SHP77 treated with DMSO at 0.1 percent for 48 hours (cell line): ENCODE measurements around the gene KLHL3.

Source experiments
- DNase-seq: peaks from one replicate; lab custom pipeline; 2025; lab: John Stamatoyannopoulos, UW

The KLHL3 gene

DNA sequence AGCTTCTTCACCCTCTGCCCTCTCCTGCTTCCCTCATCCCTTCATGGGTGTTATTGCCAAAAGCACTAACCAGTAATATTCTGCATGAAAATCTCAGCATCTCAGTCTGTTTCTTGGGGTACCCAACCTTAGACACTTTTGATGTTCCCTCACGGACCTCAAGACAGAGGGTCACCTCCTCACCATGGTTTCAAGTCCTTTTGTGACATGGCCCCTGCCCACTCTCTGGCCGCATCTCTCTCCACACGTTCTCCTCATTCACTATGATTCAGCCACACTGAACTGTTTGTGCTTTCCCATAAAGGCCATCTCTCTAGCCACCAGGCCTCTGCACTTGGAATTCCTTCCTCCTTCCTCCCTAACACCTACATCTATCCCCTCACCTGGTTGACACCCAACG lies 125.3 kb downstream of the KLHL3 start:
- DNase-seq, result no peak

DNA sequence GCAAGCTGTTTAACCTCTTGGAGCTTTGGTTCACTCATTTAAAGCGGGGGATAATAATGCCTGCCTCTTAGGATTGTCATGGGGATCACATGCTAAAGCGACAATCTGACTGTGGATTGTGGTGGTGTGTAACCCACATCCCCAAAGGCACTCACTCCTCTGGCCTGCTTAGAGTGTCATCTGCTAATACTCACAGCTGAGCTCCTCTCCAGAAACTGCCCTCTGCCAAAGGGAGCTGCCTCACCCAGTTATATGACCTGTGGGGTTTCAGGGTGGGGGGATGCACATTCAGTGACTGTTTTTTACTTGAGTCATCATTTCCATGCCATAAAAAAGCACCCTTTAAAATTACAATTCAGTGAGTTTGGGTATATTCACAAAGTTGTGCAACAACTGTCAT lies 126.8 kb downstream of the KLHL3 start:
- no peak for DNase-seq

DNA sequence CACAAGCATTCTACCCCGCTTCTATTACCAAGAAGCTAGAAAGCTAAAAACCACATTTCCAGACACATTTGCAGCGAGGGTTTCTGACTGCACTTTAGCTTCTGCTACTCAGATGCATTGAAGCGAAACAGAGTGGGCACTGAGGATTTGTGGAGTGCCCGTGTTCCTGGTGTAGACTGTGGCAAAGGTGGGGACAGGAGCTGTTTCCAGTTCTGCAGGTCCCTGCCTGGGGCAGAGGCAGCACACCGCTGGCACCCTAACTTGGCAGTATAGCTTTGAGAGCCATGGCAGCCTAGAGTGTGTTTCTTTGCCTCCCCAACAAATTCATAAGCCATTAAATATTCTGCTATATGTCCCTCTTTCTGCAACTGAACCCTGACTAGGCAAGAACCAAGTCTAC lies 128.1 kb downstream of the KLHL3 start:
- DNase-seq, result no peak

DNA sequence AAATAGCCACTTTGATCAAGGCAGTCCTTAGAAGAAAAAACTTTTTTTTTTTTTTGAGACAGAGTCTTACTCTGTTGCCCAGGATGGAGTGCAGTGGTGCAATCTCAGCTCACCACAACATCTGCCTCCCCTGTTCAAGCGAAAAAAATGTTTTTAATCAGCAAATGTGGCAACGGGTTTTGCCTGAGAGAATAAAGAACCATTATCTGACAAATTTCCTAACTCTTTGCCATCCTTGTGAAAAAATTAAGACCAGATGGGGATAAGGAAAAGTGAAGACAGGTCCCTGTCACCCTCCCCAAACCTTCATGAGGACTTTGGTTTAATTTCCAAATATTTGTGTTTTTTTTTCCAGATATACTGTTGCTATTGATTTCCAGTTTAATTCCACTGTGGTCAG lies 129.5 kb downstream of the KLHL3 start:
- DNase-seq, result no peak

DNA sequence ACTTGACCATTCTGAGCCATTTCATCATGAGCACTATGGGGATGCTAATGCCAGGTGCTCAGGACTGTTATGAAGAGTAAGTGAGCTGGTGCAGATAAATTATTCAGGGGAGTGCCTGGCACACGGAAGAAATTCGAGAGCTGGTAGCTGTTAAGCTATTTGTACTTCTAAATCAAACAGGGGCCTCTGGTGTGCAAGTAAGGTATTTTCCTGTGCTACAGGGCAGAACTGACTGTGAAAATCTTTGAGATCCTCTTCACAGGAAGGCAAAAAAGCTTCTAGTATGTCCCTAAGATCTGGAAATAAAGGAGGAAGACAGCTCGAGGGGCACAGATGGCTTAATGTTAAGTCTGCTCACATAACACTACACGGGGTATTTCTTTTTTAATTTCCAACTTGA lies 130.5 kb downstream of the KLHL3 start:
- DNase-seq, result no peak

DNA sequence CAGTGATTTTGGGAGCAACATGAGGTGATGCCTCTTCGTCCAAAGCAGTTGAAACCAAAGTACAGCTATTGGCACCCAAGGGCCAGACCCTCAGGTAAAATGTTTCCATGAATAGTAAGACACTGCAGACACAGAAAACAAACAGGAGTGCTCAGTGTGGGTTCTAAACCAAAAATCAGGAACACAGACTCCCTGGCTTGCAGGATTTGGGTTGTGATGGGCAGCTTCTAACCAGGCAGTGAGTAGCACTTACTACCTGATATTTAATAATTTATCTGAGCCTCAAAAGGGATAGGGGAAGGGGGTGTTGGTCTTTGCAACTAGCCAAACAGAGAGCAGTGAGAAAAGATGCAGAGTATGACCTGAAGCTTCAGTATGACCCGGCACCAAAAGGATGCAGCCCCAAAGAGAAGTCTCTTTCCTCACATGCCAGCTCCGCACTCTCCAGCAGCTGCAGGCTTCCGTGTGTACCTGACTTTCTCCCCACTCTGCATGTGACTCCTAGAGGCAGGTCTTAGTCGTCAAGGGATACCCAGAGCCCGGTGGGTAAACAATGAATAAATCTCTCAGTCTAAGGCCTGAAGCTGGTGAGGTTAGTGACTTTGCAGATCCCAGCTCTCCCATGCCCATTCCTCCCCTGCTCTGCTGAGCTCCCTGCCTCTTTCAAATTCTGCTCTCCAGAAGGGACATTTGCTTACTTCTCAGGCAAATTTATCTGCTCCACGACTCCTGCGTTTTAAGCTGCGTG lies 131.4 kb downstream of the KLHL3 start:
- peak; percentile 6 for DNase-seq

DNA sequence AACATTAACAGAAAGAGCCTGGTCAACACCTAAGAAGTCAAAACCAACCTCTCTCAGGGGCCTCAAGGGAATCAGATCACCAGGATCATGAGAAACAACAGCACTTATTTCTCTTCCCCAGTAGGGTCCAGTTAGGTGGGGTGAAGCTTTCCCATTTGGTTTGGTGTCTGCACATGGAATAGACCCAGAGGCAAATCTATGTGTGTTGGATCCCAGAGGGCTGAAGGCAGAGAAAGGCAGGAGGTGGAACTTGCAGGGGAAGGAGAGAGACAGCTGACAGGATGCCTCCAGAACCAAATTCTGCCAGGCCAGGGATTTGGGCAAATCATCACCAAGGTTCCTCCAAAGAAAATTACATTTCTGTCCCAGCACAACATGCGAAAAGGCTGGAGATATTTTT lies 132.0 kb downstream of the KLHL3 start:
- DNase-seq, result no peak

DNA sequence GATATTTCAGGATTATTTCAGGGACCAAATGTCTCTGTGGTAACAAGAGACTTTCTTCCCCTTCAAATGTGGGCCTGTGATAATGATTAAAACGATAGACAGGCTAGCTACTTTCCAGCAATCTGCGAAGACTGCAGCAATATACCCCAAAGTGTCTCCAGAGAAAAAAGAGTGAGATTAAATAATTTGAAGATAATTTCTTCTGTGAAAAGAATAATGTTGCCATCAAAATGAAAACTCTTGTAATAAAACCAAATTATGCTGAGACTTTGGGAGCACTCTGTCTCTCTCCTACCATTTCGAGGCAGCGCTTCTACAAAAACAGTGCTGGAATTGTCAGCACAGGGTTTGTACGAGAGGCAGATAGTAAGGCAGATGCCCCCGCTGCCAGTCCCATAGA lies 132.5 kb downstream of the KLHL3 start:
- DNase-seq, result no peak

DNA sequence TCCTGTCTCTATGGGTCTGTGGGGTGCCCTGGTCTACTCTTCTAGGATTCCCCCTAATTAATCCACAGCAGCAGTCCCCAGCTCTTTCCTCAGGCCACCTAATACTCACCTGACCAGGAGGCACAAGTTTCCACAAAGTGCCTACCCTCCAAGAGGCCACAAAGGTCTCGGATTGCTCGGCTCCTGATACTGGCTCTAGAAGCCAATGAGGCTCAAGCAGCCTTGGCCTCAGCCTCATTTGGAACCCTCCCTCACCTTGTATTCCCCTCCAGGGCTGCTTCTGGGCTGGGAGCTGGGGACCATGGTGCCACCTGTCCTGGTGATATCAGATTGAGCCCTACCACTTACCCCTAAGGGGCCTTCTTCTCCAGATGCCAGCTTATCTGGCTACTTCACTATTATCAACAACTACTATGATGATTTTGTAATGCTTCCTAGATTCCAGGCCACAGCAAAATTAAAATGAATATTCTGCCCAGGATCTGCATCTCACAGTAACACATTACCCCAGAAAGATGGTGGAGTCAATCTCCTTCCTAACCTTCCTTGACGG lies 133.1 kb downstream of the KLHL3 start:
- no peak for DNase-seq

DNA sequence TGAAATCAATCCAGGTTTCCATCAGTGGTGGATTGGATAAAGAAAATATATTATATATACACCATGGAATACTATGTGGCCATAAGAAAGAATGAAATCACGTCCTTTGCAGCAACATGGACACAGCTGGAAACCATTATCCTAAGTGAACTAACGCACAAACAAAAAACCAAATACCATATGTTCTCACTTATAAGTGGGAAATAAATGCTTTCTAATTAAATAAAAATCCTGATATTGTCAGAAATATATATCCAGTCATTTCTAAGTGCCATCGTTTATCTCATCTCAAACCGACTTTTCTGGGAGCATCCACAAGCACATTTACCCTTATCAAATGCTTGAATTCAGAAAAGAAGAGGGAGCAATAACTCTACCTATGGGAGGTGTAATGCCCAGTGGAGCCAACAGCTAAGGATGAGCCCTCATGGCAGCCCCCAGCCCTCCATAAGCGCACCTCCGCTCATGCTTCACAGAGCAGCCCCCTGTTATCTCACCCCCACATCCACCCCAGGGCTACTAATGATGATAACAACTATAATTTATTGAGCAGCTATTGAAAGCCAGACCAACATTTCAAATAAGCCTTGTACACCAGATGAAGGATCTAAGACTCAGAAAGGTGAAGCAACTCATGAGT lies 135.0 kb downstream of the KLHL3 start:
- DNase-seq, result no peak

DNA sequence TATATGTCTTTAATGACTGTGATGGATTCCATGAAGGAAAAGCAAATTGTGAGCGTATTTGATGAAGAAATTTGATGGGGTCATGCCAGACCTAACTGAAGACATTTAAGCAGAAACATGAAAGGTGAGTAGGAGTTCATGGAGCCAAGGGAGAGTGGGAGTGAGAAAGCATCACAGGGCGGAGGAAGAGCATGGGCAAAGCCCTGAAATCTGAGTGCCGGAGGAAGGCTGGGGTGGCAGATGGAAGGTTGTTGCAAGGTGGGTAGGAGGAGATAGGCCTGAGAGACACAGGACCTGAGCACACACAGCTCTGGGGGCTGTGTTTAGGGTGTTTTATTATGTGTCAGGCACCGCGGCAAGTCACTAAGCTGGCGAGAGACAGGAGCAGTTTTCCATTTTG lies 136.4 kb downstream of the KLHL3 start:
- no peak for DNase-seq

DNA sequence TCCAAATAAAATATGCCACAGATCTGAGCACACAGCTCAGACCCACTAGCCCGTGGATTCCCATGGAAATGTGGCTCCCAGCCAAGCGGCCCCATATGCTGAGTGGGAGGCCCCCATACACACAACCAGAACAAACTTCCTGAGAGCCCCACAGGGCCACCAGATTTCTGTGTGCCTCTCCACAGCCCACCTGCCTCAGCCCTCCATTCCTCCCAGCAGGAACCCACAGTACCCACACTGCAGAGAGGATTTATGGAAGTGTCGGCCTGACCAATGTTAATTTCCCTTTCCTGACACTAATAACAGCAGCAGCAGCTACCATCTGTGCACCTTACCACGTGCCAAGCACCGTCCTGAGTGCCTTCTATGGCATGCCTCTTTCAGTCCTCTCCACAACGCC lies 137.5 kb downstream of the KLHL3 start:
- DNase-seq, result no peak

DNA sequence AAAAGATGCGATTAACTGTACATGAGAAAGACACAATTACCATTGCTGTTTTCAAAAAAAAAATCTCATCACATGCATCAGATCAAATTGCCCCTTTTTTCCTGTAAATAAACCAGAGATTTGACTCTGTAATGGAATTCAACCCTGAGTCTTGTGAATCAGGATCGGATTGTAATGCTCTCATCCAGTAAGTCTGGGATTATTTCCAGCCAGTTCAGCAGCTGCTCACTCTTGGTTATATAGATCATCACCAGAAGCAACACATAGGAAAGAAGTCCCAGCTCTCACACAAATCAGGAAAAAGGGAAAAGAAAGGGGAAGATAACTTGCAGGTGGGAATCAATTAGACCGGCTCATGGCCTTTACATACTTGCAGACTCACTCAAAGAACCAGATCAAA lies 138.9 kb downstream of the KLHL3 start:
- no peak for DNase-seq

DNA sequence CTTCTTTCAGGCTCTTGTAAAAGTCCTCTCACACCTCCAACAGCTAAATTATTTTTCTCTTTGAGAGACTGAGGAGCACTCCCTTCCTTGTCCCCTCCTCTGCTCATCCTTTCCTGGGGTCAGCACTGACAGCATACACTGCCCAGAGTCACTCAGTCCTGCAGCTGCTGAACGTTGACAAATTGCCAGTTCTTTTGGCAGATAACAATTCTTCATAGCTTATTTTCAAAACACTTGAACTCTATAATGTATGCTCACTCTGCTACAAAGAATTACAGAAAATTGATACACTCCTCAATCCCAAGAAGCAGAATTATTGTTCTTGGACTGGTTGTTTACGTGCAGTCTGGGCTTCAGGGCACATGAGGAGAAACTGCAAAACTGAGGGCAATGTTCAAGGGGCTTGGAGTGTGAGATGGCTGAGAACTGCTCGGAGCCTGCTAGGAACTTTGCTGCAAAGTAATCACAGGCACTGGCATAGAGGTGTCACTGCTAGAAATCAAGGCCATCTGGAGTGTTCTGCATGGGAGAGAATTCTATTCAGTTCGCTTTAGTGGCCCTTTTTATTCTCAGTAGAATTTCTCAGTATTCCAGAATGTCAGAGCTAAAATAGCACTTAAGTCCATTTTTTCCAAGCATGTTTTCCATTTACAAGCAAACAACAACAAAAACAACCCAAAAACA lies 140.4 kb downstream of the KLHL3 start:
- DNase-seq, result no peak

DNA sequence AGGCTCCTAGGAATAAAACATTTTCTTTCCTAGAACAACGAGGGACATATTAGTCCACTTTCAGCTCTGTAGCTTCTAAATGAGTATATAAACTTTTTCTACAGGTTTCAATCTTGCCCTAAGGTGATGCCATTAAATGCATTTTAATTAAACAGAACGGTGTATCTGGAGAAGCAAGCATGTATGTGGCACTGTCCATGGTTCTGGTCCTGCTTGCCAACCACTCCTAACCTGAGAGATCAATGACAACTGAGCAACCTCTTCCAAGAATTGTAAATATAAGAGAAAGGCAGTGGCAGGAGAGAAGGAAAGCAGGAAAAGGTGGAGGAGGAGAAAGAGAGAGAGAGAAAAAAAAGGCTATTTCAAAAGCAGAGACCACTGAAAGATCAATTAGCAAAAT lies 141.2 kb downstream of the KLHL3 start:
- no peak for DNase-seq

DNA sequence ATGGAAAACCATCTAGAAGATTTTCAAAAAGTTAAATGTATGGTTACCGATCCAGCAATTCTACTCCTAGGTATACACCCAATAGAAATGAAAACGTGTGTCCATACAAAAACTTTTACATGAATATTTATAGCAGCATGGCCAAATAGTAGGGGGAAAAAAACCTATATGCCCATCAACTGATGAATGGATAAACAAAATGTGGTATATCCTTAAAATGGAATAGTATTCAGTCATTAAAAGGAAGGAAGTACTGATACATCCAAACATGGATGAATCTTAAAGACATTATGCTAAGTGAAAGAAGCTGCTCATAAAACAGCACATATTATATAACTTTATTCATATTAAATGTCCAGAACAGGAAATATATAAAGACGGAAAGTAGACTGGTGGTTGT lies 143.6 kb downstream of the KLHL3 start:
- DNase-seq, result no peak

DNA sequence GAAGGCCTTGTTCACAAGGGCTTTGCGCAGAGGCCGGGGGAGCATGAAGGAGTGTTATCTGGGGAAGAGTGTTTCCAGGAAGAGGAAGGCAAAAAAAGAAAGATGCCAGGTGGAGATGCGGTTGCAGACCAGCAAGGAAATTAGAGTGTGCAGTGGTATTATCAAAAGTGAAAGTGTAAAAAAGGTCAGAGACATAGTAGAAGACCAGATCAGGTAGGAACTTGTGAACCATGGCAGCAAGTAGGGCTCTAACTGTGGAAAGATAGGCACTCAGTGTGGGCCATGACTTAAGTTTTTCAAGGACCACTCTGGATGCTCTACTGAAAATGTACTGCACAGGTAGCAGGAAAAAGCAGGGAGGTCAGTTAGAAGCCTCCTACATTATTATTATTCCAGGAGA lies 146.7 kb downstream of the KLHL3 start:
- no peak for DNase-seq

DNA sequence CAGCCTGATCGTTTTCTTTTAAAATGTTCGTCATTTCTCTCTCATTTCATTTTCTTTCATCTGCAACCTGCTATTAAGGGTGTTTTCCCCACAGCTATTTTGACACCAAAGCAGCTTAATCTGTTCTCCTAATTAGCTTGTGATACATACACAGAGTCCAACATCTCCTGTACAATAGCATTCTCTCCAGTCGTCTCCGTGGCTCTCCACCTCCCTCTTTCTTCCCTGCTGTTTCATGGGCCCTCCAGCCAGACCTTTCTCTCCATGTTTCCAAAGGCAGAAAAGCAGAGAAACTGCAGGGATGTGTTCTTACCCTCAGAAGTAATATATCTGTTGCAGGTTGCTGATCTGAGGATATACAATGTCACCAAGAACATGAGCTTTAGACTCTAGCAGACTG lies 148.0 kb downstream of the KLHL3 start:
- DNase-seq, result no peak

DNA sequence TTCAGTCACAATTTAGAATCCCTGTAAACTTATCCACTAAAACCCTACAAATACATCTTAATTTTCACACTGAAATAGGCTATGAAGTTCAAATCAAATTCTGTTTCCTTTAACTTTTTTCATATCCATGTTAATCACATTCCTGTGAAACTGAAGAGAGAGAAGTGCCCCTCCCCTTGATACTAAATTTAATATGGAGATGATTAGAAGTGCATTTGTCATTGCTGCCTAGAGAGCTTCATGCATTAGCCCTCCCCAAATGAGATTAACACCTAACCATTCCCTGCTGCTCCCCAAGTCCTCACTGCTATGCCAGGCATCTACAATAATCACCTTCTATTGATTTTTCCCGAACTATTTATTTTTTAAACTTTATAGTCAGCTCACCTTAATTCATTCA lies 151.6 kb downstream of the KLHL3 start:
- no peak for DNase-seq

DNA sequence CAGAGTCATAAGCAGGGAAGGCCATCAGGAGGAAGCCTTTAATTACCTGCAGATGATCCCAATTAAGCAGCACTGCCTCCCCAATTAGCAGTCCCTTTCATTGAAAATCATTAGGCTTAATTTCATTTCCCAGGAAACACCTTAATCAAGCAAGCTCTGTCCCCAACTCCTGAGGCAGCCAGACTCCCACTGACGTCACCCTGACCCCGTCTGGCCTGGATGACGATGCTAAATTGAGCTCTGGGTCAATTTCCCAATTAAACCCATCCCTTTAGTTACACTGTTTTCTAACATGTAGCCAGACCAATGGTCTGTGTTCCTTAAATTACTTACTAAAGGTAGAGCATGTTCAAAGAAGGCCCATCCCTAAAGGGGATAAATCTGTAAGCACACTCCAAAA lies 152.8 kb downstream of the KLHL3 start:
- no peak for DNase-seq

DNA sequence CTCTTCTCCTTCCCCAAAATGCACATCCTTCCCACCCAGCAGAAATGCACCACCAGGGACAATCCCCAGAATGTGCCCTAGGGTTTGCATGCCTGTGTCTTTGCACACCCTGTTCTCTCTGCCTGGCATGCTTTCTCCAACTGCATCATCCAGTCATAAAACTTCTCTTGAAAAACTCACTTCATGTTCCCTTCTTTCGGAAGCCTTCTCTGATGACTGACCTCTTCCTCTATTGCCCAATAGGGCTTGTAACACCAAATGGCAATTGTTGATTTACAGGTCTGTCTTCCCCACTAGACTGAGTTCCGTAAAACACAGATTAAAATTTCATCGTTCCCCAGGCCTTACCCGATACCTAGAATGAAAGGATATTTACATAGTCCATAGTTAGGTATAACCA lies 153.7 kb downstream of the KLHL3 start:
- DNase-seq, result no peak

DNA sequence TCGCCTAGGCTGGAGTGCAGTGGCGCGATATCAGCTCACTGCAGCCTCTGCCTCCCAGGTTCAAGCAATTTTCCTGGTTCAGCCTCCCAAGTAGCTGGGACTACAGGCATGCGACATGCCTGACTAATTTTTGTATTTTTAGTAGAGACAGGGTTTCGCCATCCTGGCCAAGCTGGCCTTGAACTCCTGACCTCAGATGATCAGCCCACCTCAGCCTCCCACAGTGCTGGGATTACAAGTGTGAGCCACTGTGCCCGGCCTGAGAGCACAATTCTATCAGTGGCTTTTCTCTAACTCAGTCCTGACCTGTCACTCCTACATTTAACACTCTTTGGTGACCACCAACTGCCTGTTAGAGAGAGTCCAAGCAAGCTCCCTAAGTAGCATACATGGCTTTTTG lies 154.1 kb downstream of the KLHL3 start:
- no peak for DNase-seq

DNA sequence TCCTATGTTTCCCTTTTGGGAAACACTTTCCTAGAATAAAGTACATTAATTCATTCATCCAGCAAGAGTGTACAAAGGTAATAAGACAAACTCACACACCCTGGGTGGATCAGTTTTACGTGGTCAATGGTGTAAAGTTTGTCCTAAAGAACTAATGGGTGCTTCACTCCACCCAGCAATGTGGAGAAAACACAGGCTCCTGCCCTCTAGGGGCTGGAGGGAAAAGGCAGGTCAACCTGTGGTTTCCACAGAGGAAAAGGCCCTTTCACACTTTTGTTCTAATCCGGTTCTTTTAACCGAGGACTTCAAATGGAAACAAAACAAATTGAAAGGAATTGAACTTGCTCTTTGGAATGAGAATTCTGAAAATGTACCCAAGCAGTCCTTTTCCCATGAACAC lies 155.9 kb downstream of the KLHL3 start:
- no peak for DNase-seq
